ENCODE results near the gene SPINK4. TPM values are rescaled to one million over a fixed set of nuclear protein-coding genes. Genes with fewer than 3 reads are reported as not detected.

Gene SPINK4
- total RNA-seq, 1 donor, result not detected

DNA sequence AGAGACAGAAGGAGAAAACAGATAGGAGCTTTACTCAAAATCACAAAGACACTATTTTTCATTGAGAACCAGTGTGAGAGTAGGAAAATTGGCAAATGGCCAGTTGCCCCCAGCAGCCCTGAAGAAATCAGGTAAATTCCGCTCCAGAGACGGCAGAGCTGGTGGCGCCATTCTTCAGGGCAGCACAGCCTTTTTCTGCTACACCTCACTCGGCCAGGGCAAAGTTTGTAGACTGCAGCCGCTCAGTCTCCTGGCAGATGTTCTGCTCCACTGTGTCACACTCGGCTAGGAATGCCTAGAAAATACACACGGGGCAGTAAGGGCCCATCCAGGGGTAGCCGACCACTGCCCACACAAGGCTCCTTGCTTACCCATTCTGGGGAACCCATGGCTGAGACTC is 15.0 kb downstream of the SPINK4 start:
- DNase-seq (ENCODE audit: low read depth in 2 of 3, low spot score in 2 of 3), result no peak

DNA sequence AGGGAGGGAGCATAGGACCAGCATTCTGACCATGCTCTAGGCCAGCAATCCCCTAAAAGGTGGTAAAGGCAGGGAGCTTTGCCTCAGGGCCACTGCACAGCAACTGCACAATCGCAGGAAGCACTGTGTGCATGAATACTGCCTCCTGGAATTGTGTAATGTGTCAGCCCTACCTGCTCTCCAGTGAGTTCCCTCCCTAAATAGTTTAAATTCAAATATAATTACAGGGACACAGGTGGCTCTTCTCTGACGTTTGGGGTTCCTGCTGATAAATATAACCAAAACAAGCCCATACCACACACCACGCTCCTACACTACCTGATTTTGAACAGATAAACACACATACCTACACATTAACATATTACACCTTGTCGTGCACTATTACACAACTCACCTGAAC is 15.5 kb downstream of the SPINK4 start:
- no peak for DNase-seq (ENCODE audit: low read depth in 2 of 3, low spot score in 2 of 3)

GRCh38 chr9:33256236-33256635 is 16.3 kb downstream of the SPINK4 start:
- no peak for DNase-seq (ENCODE audit: low read depth in 2 of 3, low spot score in 2 of 3)

GRCh38 chr9:33257276-33257675 is 17.3 kb downstream of the SPINK4 start:
- no peak for DNase-seq (ENCODE audit: low read depth in 2 of 3, low spot score in 2 of 3)

DNA sequence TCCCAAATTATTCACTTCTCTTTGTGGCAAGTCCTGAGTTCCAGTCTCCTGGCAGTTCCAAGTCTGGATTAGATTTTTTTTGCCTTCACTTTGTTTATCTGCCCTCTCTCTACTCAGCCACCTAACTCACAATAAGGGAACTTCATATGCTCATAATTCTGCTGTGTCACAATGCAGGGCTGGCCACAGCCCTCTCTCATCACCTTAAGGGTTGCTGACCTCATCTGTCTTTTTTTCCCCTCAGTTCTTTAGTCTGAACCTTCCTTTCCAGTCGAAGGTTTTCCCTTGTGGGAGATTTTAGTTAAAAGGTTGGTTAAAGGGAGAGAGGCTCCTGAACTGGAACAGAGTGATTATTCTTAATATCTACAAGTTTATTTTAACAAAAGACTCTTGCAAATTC is 20.4 kb downstream of the SPINK4 start:
- DNase-seq (ENCODE audit: low read depth in 2 of 3, low spot score in 2 of 3), result no peak

DNA sequence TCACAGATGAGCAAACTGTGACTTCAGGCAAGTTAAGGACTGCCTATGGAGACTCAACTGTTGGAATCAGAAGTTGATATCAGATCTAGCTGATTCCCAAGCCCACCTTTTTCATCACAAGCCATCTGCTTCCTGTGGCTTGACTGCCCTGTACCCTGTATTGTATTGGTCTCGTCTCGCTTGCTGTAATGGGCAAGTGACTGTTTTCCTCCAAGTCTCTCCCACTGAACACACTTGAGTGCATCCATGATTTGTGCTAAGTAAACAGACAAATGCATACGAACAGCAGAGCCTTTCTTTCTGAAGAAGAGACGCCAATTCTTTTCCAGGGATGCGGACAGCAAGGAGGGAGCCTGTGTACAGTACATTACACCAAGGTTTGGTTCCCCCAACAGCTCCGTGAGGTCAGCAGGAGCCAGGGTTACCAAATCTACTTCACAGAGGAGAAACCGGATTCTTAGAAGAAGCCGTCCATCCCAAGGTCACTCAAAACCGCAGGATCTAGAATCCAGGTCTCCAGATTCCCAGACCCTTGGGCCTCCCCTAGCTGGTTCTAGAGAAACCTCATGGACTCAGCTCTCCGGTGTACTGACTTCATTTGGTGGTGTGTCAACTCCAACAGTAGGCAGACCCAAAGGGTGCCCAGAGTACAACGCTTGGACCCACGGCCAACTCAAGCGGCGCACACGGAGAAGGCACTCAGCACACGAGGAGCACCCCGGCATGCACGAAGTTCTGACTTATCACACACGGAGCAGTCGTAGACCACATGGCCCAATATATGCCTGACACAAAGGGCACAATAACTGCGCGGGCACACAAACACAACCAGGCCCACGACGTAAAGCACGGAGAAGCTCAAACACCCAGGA is 23.4 kb downstream of the SPINK4 start:
- DNase-seq (ENCODE audit: low read depth in 2 of 3, low spot score in 2 of 3), result peak in 1 of 3 donors; percentile 21

DNA sequence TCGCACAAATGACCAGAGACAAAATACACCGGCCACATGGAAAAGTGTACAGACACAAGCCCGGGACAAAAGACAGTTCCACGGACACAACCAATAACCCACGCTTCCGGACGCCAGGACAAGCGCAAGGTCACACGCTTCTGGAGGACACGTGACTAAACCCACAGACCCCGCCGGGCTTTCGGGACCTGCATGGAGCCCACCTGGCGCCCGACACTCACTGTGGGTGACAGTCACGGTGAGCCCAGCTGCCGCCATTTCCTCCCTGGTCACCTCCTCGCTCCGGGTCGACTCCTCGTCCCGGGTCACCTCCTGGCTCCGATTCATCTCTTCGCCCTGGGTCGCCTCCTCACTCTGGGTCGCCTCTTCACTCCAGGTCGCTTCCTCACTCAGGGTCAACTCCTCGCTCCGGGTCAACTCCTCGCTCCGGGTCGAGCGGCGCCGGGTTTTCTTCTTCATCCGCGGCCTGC is 24.1 kb downstream of the SPINK4 start:
- peak in 1 of 3 donors; percentile 36 for DNase-seq (ENCODE audit: low read depth in 2 of 3, low spot score in 2 of 3)

GRCh38 chr9:33264473-33265177 is 24.7 kb downstream of the SPINK4 start, which contains the start of the genes BAG1 and CHMP5:
BAG1 (minus strand) TSS chr9:33264708.
CHMP5 (plus strand) TSS chr9:33265049; CDS start chr9:33265079, 30 bp downstream.
- peak; percentile 98 to 100 (median 99) for DNase-seq (ENCODE audit: low read depth in 2 of 3, low spot score in 2 of 3)

DNA sequence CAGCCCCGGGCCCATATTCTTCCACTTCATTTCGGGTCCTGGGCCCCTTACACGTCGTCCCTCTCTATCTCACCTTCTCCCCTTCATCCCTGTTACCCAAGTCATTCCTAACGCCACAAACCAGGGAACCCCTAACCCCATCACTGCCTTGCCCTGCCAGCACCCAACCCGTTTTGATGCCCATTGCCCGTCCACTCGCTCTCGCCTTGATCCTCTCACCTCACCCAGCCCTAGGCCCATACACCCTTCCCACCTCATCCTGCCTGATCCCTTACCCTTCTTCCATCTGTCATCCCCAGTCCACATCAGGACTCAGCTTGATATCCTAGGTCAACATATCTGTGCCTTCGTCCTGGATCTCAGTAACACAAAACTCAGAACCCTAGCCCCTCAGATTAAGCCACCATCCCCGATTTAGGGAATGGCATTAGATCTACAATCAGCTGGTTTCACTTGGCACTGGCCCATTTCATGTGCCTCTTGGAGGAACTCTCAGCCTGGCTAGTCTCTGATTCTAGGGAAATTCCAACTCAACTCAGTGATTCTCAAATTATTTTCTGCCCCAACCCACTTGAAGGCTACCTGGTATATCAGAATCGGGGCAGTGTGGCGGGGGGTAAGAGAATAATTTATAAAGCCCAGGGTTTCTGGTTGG is 25.4 kb downstream of the SPINK4 start:
- no peak for DNase-seq (ENCODE audit: low read depth in 2 of 3, low spot score in 2 of 3)

GRCh38 chr9:33267151-33267767 is 27.3 kb downstream of the SPINK4 start:
- DNase-seq (ENCODE audit: low read depth in 2 of 3, low spot score in 2 of 3), result no peak

GRCh38 chr9:33270146-33270545 is 30.2 kb downstream of the SPINK4 start:
- no peak for DNase-seq (ENCODE audit: low read depth in 2 of 3, low spot score in 2 of 3)

DNA sequence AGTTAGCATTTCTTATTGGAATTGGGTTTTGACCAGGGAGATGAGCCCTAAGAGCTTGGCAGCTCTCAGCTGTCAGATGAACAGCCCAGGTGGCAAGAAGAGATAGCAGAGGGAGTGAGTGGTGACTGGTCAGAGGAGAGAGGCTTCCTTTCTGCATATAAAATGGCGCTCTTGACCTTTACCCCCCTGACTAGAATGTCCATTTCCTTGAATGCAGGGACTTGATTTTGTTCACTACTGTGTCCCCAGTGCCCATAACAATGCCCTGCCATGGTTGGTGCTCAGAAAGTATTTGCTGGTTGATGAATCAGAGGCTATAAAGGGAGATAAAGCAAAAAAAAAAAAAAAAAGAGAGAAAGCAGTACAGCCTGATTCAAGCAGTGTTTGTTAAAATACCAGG is 32.1 kb downstream of the SPINK4 start:
- DNase-seq (ENCODE audit: low read depth in 2 of 3, low spot score in 2 of 3), result no peak

DNA sequence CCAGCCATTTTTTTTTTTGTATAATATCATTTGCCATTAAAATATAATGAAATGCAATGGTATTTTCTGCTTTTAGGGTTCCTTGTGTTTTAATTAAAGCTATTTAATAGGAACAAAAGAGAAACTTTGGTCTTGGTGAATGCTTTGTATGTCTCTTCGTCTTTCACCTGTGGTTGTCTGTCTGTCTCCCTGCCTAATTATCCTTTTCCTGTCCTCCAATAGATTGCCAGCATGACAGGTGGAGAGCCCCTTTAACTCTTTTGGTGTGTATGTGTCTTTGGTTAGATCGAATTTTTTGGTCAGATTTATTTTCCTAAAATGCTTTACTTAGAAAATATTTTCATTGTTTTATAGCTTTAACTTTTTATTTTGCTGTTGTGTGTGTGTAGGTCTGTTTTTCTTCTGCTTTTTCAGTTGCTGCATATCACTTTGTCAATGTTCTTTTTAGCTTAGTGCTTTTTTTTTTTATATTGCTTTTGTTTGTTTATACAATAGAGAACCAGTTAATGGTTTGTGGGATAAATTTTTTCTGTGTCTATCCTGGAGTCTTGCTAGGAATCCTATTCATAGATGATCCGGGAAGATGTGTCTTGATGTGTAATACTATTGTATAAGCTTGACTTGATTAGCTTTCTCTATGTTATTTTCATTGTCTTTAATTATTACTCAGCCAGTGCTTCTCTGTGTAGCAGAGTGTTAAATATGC is 33.5 kb downstream of the SPINK4 start:
- no peak for DNase-seq (ENCODE audit: low read depth in 2 of 3, low spot score in 2 of 3)

DNA sequence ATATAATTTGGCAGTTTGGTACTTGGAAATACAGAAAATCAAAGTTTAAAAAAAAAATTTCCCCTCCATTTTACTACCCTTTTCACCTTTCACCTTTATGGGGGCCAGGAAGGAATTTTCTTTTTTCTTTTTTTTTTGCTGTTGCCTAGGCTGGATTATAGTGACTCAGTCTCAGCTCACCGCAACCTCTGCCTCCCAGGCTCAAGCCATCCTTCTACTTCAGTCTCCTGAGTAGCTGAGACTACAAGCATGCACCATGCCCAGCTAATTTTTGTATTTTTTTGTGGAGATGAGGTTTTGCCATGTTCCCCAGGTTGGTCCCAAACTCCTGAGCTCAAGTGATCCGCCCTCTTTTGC is 34.0 kb downstream of the SPINK4 start:
- DNase-seq (ENCODE audit: low read depth in 2 of 3, low spot score in 2 of 3), result no peak

- no peak for DNase-seq (ENCODE audit: low read depth in 2 of 3, low spot score in 2 of 3)
Measured at GRCh38 chr9:33277484-33277883, 37.5 kb downstream of the SPINK4 start.

GRCh38 chr9:33285502-33285901 is 45.5 kb downstream of the SPINK4 start:
- DNase-seq (ENCODE audit: low read depth in 2 of 3, low spot score in 2 of 3), result no peak

- peak; percentile 41 to 89 (median 74) for DNase-seq (ENCODE audit: low read depth in 2 of 3, low spot score in 2 of 3)
Measured at GRCh38 chr9:33287087-33287490, 47.1 kb downstream of the SPINK4 start.

GRCh38 chr9:33288235-33288634 is 48.3 kb downstream of the SPINK4 start:
- no peak for DNase-seq (ENCODE audit: low read depth in 2 of 3, low spot score in 2 of 3)

GRCh38 chr9:33288828-33289483 is 49.0 kb downstream of the SPINK4 start:
- no peak for DNase-seq (ENCODE audit: low read depth in 2 of 3, low spot score in 2 of 3)

GRCh38 chr9:33289496-33289895 is 49.5 kb downstream of the SPINK4 start:
- no peak for DNase-seq (ENCODE audit: low read depth in 2 of 3, low spot score in 2 of 3)

Measured in hematopoietic multipotent progenitor cell (in vitro differentiated cells).